ENCODE measurements around the gene EML1. TPM values are rescaled to one million over a fixed set of nuclear protein-coding genes. Genes with fewer than 3 reads are reported as not detected.

EML1 gene
- total and polyA plus RNA-seq, 2 experiments from 2014 or later: 22.9 to 31.9 TPM

DNA sequence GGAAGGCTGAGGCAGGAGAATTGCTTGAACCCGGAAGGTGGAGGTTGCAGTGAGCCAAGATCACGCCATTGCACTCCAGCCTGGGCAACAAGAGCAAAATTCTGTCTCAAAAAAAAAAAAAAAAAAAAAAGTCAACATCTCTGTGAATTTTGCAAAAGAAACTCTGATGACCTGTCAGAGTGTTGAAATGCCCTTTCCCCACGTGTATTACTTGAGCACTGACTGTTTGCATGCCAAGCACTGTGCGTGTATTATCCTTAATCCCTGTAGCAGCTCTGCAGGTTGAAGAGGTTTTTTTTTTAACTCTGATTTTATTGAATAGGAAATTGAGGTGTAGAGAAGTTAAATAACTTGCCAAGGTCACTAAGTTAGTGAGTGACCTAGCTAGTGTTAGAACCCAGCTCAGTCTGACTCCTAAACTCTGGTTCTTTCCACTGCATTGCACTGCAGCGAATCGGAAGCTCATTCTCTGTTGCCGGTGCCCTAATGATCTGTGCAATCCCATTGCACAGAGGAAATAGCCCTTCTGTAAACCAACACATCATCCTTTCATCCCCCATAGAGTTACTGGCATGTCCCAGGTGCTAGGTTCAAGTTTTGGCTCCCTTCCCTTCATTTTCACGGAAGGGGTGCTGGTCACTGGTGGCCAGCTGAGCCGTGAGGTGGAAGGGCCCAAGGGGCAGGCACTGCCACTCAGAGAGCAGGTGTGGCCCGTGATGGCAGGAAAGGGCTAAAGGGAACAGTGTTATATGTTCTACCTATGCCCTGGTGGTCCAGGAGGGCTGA lies 122.3 kb downstream of the EML1 start:
- Histone ChIP-seq H3K27me3 (no peaks in the 10 kb centered on the region), H2AFZ (no peak overlapping the region), H3K4me3 (no peak overlapping the region), H3K36me3 (replicated peaks; ENCODE audit: insufficient read depth, low read depth) (no peaks in the 10 kb centered on the region), H3K9me3 (ENCODE audit: low read depth) (no peaks in the 10 kb centered on the region), H3K4me1 (ENCODE audit: insufficient read depth) (peaks cover 7% of the 10 kb centered on the region), H3K79me2 (no peaks in the 10 kb centered on the region), H3K27ac (no peak overlapping the region), H3K9me2 (replicated peaks; ENCODE audit: insufficient read depth) (no peaks in the 10 kb centered on the region), H4K20me1 (ENCODE audit: insufficient read depth, poor library complexity, severe bottlenecking) (no peaks in the 10 kb centered on the region), H3K4me2 (no peak overlapping the region)
- no peak for DNase-seq (ENCODE audit: low spot score)
- WGBS (ENCODE audit: low lambda C conversion rate, missing lambda C conversion rate): 96% methylated on average over 10 of the region's 10 CpGs
- TF ChIP-seq, protein P1, sequence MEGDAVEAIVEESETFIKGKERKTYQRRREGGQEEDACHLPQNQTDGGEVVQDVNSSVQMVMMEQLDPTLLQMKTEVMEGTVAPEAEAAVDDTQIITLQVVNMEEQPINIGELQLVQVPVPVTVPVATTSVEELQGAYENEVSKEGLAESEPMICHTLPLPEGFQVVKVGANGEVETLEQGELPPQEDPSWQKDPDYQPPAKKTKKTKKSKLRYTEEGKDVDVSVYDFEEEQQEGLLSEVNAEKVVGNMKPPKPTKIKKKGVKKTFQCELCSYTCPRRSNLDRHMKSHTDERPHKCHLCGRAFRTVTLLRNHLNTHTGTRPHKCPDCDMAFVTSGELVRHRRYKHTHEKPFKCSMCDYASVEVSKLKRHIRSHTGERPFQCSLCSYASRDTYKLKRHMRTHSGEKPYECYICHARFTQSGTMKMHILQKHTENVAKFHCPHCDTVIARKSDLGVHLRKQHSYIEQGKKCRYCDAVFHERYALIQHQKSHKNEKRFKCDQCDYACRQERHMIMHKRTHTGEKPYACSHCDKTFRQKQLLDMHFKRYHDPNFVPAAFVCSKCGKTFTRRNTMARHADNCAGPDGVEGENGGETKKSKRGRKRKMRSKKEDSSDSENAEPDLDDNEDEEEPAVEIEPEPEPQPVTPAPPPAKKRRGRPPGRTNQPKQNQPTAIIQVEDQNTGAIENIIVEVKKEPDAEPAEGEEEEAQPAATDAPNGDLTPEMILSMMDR (IDR thresholded peaks at IDR 0.05; ENCODE audit: poor library complexity): no peak
- TF ChIP-seq EZH2phosphoT487 (IDR thresholded peaks at IDR 0.05; ENCODE audit: low read depth, severe bottlenecking, unreplicated experiment) (no peak), EZH2 (IDR thresholded peaks at IDR 0.05; ENCODE audit: borderline replicate concordance) (no peak)

DNA sequence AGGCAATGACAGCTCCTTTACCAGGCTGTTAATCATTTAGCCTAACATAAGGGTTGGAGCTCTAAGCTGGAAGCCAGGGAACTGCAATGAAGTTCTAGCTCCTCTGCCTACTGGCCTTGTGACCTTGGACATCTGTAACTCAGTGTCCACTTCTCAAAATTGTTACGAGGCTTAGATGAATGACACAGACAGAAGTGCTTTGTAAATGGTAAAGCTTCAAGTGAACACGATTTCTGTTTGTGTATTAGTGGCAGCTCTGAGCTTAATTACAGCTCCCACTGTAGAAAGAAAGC lies 122.8 kb downstream of the EML1 start:
- DNase-seq (ENCODE audit: low spot score): no peak
- WGBS (ENCODE audit: low lambda C conversion rate, missing lambda C conversion rate): 61% methylated on average over 2 of the region's 2 CpGs

DNA sequence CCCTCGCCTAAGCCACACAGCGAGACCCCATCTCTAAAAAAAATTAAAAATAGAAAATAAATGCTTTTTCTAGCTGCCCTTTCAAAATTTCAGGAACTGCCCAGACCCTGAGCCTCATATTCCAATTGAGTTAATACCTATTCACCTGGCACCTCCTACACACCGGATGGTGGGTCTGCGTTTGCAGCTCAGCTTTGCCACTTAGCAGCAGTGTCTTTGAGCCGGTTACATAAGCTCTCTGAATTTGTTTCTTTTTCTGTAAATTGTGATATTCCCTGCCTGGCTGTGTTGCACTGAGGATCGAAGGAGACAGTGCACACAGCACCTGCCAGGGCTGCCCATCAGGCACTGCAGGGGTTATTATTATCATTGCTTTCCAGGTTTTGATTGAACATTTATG lies 125.6 kb downstream of the EML1 start:
- no peaks in the 10 kb centered on the region for H3K9me2 ChIP-seq (replicated peaks; ENCODE audit: insufficient read depth)
- no peaks in the 10 kb centered on the region for H3K4me1 ChIP-seq (ENCODE audit: insufficient read depth)
- TF ChIP-seq EZH2 (IDR thresholded peaks at IDR 0.05; ENCODE audit: borderline replicate concordance) (no peak), EZH2phosphoT487 (IDR thresholded peaks at IDR 0.05; ENCODE audit: low read depth, severe bottlenecking, unreplicated experiment) (no peak)
- TF ChIP-seq, protein P1 (IDR thresholded peaks at IDR 0.05; ENCODE audit: poor library complexity): no peak
- DNase-seq (ENCODE audit: low spot score): no peak
- H3K27ac ChIP-seq: no peak overlapping the region
- no peaks in the 10 kb centered on the region for H4K20me1 ChIP-seq (ENCODE audit: insufficient read depth, poor library complexity, severe bottlenecking)
- H3K4me3 ChIP-seq: no peak overlapping the region
- no peaks in the 10 kb centered on the region for H3K27me3 ChIP-seq
- no peak overlapping the region for H3K4me2 ChIP-seq
- no peaks in the 10 kb centered on the region for H3K36me3 ChIP-seq (replicated peaks; ENCODE audit: insufficient read depth, low read depth)
- H3K79me2 ChIP-seq: no peaks in the 10 kb centered on the region
- 92% methylated on average over 6 of the region's 6 CpGs for WGBS (ENCODE audit: low lambda C conversion rate, missing lambda C conversion rate)
- H3K9me3 ChIP-seq (ENCODE audit: low read depth): no peaks in the 10 kb centered on the region
- H2AFZ ChIP-seq: no peak overlapping the region

More for the DNA sequence above, 122.8 kb downstream of the EML1 start:
- Histone ChIP-seq H3K4me2 (no peak overlapping the region), H4K20me1 (ENCODE audit: insufficient read depth, poor library complexity, severe bottlenecking) (no peaks in the 10 kb centered on the region), H3K4me1 (ENCODE audit: insufficient read depth) (peaks cover 5% of the 10 kb centered on the region), H3K27ac (no peak overlapping the region), H3K36me3 (replicated peaks; ENCODE audit: insufficient read depth, low read depth) (no peaks in the 10 kb centered on the region), H2AFZ (no peak overlapping the region), H3K9me3 (ENCODE audit: low read depth) (no peaks in the 10 kb centered on the region), H3K4me3 (no peak overlapping the region), H3K27me3 (no peaks in the 10 kb centered on the region), H3K79me2 (no peaks in the 10 kb centered on the region), H3K9me2 (replicated peaks; ENCODE audit: insufficient read depth) (no peaks in the 10 kb centered on the region)
- TF ChIP-seq EZH2phosphoT487 (IDR thresholded peaks at IDR 0.05; ENCODE audit: low read depth, severe bottlenecking, unreplicated experiment) (no peak), EZH2 (IDR thresholded peaks at IDR 0.05; ENCODE audit: borderline replicate concordance) (no peak)
- TF ChIP-seq, protein P1 (IDR thresholded peaks at IDR 0.05; ENCODE audit: poor library complexity): no peak

Data from hepatocyte (in vitro differentiated cells).